PC-3 (cell line): ENCODE measurements around the gene C1orf159.

Experiments
- CTCF ChIP-seq: fragments of 300-600 bp; sonication (generic); conservative IDR thresholded peaks from 2 replicates; pipeline ENCODE4 v1.5.1; 2017; ENCODE audit warnings: antibody characterized with exemption, low read depth, mild to moderate bottlenecking, low read length
- EZH2 ChIP-seq: fragments of 300-600 bp; sonication (generic); IDR thresholded peaks from one replicate; pipeline ENCODE4 v1.6.1; 2017; ENCODE audit warnings: antibody characterized with exemption, mild to moderate bottlenecking, low read length; ENCODE audit not compliant: unreplicated experiment

- TF ChIP-seq CTCF = no peak
- no peak for TF ChIP-seq EZH2
Observed at GRCh38 chr1:1033731-1034438, 82.0 kb downstream of the C1orf159 start.
